Transverse colon (tissue), 4 donors: ENCODE measurements around the gene MAGEA1. TPM values are rescaled to one million over a fixed set of nuclear protein-coding genes. Genes with fewer than 3 reads are reported as not detected.

Experiments used
- total RNA-seq, 4 donors: library from RNA; depleted of rRNA; stranded (reverse); fragments of >200 nt; gene quantifications; one replicate each; pipeline ENCODE4 v1.1.0, GENCODE V29; 2016

MAGEA1 gene
- total RNA-seq, 4 donors from 2014 or later, result not detected

Other genes starting within 250 kb of the MAGEA1 start
- not detected for gene PNMA5, start 185.2 kb upstream of the MAGEA1 start, total RNA-seq
- gene PNMA3, start 122.8 kb upstream of the MAGEA1 start, total RNA-seq, result under 1 TPM in 2 of 4 donors, not detected in 2; 0.32 to 0.82 TPM
- gene PNMA6A, start 106.8 kb upstream of the MAGEA1 start, total RNA-seq, result under 1 TPM in 1 of 4 donors, not detected in 3; 0.68 TPM
- gene PNMA6F, start 142.5 kb downstream of the MAGEA1 start, total RNA-seq, result not detected
- gene ZNF275, start 154.9 kb downstream of the MAGEA1 start, total RNA-seq, result 1 to 10 TPM; 5.6 to 8.8 (median 7.1) TPM
- not detected for gene PNMA6E, start 222.1 kb downstream of the MAGEA1 start, total RNA-seq
- 1 to 10 TPM in 2 of 4 donors, under 1 TPM in 2; 0.27 to 3.0 (median 1.3) TPM for gene ZFP92, start 232.2 kb downstream of the MAGEA1 start, total RNA-seq